Esophagus squamous epithelium (tissue), 4 donors: ENCODE data around the gene COL9A2.

ENCODE experiments used
- POLR2A ChIP-seq, 4 donors: fragments of 450-650 bp; IDR thresholded peaks; one replicate each; pipeline ENCODE4 v1.6.1; 2017; ENCODE audit warnings: antibody characterized with exemption in 4 of 4, mild to moderate bottlenecking in 4 of 4, moderate library complexity in 3 of 4
- TF ChIP-seq, protein P1 (sequence below), 6 experiments: fragments of 450-650 bp in 4 of 6; fragments of 200-600 bp in 2 of 6; sonication (generic) in 2 of 6; IDR thresholded peaks; one replicate each; pipeline ENCODE4 v1.5.1; 2016 to 2019; ENCODE audit warnings: antibody characterized with exemption in 6 of 6, mild to moderate bottlenecking in 4 of 6, moderate library complexity in 4 of 6

DNA sequence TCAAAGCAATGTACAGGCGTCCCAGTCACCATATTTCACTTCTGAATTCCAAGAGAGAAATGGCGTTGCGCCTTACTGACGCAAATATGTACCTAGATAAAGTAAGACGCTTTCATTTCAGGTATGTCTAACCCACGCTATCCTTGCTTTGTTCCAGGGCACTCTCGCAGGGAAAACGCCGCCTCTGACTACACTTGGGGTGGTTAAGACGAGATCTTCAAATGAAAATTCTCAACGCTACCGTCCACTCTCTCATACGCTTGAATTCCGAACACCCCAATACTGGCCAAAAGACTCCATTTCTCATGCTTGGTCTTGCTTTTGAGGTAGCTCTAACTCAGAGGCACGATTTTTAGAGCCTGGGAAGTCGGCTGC, 59.8 kb downstream of the COL9A2 start:
- no peak for TF ChIP-seq POLR2A (IDR thresholded peaks at IDR 0.05)
- TF ChIP-seq, protein P1, sequence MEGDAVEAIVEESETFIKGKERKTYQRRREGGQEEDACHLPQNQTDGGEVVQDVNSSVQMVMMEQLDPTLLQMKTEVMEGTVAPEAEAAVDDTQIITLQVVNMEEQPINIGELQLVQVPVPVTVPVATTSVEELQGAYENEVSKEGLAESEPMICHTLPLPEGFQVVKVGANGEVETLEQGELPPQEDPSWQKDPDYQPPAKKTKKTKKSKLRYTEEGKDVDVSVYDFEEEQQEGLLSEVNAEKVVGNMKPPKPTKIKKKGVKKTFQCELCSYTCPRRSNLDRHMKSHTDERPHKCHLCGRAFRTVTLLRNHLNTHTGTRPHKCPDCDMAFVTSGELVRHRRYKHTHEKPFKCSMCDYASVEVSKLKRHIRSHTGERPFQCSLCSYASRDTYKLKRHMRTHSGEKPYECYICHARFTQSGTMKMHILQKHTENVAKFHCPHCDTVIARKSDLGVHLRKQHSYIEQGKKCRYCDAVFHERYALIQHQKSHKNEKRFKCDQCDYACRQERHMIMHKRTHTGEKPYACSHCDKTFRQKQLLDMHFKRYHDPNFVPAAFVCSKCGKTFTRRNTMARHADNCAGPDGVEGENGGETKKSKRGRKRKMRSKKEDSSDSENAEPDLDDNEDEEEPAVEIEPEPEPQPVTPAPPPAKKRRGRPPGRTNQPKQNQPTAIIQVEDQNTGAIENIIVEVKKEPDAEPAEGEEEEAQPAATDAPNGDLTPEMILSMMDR (IDR thresholded peaks at IDR 0.05), result no peak
